Amniotic stem cell (primary cell): ENCODE measurements around the gene FNDC3B.

Experiments
- DNase-seq: peaks from one replicate; lab custom pipeline; 2025; lab: John Stamatoyannopoulos, UW

FNDC3B gene

DNA sequence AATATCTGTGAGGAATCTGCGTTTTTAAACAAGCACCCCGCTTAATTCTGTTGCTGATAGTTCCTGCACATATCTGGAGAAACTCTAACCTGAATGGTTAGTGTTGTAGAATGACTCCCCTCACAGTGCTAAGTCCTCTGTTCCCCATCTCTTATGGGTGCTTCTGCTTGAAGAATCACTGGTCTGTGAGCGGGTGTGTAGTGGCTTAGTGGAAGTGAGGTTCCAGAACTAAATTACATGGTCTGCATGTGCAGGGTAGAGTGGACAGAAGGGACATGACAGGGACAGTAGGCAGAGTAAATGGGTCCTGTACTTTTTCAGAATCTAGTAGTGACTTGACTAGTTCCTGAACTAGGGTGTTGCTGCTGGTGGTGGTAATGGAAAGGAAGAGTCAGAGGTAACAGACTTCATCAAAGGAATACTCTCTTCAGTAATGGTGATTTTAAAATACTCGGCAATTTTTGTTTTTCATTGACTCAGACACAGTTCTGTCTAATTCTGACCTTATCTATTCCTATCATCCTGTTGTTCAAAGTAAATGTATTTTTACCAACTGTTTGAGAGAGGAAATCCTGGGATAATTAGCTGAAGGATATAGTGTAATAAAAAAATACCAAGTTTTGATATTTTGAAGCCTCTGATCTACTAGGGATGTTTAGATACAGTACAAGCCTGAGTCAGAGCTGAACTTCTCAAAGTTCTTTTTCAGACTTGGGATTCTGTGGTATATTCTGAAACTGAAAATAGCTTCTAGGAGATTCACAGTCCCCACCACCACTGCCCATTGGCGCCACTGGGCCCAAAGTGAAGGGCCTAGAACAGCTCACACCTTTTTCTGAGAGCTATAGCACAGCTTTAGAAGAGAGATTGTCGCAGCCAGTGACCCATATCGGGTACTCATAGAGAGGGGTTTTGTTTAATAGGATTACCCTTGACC is 55.5 kb downstream of the FNDC3B start:
- DNase-seq = no peak

DNA sequence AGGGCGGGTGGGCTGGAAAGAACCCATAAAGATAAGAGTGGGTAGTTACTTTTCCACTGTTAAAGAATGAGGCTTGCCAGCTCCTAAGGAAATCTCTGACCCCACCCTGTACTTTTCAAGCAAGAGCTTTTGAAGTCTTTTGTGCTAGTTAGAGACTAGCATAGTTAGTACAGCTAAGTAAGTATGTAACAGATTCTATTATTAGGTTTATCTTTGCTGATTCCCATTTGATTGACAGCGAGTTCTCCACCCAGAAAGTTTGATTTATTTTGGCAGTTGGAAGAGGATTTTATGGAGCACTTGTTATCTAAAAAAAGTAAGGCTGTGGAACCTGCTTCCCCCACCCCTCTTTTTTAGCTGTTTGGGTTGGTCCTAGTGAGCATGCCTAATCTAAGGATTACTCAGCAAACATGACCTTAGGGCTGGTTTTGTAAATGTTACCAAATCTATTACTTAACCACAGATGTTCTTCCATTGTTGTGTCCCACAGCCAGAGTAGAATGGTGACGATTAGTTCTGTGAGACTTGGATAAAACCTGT is 57.6 kb downstream of the FNDC3B start:
- no peak for DNase-seq

DNA sequence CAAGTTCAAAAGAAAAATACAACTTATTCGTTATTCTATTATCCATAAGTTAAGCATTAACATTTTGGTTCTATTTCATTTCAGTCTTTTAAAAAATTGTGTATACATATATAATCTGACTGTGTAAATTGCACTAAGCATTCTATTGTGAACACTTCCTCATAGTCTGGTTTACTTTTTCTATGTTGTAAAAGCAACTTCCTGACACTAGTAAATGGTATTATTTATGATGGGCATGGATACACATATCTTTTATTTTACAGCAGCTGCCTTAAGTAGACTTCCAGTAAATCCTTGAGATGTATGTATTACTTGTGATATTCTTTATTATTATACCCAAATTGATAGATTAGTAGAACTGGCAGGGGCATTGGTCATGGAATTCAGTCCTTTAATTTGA is 58.2 kb downstream of the FNDC3B start:
- no peak for DNase-seq

DNA sequence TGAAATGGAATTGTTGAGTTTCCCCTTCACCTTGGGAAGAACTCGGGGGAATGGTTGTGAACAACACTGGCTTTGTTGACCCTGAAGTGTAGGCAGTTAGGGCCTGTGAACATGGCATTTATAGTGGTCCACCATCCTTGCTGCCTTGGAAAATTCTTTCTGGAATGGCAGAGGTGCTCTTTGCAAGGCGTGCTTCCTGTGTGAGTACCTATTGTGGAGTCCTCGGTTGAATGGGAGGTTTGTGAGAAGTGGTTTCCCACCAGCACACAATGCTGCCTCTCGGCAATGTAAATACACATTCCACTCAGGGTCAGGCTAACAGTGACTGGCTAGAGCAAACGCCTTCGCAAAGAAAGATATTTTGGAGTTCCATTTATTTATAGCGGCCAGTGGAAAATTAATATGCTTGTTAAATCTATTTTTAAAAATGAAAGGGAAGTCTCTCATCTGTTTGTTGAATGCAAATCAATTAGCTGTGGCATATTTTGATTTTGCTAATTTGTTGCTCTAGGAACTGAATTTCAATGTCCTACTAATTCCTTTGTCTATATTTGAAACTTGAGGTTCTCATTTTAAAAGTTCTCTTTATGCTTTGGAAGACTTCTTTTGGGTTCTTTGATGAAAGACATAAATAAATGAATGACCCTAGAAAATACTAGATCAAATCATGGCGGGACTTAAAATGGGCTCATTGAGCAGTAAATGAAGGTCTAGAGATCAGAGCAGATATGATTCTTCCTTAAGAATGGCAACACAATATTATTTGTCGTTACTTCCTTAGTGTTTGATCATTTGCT is 59.5 kb downstream of the FNDC3B start:
- DNase-seq = no peak

DNA sequence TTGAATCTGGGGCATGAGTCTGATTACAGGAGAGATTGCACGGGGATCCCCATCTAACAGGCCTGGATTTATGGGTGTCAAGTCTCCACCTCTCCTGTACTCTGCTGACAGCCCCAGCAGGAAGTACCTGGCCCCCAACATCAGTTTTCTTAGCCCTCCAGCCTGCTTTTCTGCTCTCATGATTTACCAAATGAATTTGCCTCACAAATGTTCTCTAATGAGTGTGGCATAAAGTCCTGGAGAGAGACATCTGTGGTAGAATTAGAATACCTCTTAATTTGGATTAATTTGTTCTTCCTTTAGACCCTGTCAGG is 60.1 kb downstream of the FNDC3B start:
- no peak for DNase-seq

DNA sequence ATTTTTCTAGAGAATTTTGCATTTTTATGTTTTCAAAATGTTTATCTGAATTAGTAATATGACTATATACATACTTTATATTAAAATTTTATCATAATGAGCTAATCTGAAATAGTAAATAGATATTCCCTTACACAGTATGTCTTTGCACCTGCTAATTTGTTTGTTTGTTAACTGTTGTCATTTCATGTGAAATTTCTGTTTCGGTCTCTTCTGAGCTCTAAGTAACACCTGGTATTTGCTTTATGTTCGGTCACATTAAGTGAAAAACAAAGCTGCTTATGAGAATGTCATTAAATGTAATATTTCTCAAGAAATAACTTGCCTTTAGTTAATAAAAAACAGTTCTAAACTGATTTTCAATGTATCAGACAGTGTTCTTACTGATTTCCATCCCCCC is 61.1 kb downstream of the FNDC3B start:
- no peak for DNase-seq

DNA sequence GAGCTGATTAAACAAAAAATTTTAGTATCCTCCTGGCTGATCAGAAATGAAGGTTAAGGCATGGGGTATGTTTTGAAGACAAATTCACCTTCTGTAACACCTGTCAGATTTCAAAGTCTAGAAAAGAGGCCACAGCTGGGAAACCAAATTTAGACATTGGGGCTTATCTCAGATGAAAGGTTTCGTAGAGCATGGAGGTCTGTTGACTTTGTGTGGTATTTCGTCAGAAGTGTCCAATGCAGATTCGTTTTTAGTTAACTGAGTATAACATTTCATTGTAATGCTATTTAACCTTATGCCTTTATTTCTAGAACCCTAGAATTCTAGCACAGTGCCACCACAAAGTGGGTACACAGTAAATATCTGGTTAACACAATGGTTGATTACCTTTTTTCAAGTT is 61.7 kb downstream of the FNDC3B start:
- no peak for DNase-seq

DNA sequence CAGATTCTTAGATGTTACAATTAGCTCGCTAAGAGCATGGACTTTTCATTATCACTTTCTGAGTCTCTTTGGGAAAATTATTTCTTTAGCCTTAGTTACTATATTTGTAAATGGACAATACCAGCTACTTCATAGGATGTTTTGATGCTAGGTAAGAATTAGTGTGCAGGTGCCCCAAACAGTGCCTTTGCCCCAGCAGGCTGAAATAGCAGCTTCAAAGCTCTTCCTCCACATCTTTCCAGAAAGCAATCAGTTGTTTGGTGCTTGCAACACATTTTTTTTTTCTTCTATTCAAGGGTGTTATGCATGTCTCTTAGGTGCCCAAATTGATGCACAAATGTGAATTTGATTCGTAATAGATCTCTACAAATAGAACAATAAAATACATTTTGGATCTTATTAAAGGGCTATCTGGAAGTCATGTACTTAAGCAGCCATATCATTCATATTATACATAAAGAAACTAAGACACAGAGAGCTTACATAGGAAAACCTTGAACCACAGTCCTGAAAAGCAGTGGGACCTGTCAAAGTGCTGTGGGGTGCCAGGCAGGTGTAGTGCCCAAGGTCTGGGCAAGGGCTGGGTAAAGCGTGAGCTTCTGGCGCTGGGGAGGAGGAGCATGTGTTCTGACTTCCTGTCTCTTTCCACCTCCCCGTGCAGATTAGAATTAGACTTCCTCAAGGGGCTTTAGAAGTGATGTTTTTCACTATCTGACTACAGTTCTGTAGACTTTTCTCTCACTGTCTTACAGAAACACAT is 62.9 kb downstream of the FNDC3B start:
- no peak for DNase-seq

DNA sequence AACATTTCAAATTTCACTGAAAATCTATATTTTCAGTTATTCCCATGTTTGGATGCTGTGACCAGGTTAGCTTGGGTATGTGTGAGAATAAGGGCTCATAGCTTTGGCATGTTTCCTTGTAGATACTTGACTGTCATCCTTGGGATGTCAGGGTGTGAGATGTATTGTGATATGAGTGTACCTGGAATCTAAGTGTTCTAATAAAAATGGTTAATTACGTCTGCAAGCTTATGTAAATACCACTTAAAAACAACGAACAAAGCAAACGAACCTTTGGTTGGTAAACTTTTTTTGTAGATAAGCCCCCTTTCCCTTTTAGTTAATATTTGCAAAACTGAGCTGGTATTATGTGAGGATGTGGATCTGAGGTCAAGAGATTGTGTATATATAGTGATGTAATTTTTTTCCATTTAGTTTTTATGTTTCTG is 63.5 kb downstream of the FNDC3B start:
- no peak for DNase-seq

DNA sequence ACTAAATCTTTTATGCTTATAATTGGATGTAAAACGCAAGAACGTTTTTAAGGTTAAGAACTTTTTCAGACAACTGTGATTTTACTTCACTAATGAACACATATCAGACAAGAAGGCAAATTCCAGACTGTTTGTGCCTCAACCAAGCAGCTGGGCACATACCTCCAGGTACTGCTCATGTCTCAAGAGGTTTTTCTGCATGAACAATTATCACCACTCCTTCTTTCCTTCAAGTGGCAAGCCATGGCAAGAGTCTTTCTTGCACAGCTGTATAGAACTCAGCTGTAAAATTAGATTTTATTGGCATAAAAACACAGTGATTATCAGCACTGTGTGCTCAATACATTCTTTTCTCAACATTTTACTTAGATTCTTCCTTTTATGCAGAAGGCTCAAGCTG is 64.3 kb downstream of the FNDC3B start:
- no peak for DNase-seq

DNA sequence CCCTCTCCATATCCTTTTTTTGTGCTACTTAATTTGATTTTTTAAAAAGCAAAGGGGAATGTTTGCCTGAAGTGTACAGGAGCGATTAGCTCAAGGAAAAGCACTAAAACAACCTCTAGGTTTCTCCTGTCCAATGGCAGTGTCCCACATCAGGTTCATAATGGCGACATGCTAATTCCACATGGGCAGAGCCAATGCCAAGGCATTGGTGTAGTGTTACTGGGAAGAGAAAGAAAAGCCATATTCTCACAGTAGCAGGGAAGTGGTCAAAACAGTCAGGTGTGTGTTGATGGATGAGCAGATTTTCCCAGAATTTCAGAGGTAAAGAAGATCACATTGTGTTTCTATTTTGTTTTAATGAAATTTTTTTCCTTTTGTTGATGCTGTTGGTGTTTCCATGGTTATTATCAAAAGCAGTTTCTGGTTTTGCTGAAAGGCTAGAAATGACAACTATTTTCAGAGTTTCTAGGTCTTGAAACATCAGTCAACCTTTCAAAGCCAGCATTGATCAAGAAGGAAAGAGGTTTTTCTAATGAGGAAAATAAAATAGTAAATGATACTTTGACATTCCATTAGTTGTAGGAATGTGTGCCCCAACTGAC is 65.2 kb downstream of the FNDC3B start:
- DNase-seq = no peak

DNA sequence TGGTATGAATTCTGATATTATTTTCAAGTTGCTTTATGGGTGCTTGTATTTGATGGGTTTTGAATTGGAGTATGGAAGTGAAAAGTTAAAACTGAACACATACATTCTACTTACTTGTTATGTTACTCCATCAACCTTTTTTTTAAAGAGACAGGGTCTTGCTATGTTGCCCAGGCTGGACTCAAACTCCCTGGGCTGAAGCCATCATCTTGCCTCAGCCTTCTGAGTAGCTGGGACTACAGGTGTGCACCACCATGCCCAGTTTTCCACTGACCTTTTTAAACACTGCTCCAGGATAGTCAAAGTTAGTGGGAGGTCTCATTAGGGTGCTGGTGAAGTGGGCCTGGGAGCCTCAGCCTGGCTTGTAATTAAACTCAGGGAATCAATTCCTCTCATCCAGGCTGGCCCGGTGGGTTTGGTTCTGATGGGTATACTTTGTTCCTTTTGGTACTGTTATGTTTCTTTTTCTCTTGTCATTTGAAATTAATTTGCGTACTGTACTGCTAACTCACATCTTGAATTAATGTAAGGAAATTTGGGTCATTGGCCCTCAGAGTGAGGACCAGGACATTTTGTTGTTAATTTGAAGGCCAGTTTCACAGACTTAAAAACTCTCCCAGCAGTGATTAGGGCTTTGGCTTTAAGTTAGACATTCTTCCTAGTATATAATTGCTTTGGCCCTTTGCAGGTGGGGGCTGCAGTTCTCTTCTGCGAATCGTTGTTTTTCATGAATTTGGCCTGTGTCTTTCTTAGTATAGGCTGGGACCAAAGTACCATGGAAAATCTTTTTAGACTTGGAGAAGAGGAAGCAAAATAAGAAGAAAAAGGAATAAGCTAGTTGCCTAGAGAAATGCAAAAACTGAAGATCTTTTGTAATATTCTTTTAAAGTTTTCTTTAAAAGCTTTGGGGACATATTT is 66.9 kb downstream of the FNDC3B start:
- DNase-seq = no peak

DNA sequence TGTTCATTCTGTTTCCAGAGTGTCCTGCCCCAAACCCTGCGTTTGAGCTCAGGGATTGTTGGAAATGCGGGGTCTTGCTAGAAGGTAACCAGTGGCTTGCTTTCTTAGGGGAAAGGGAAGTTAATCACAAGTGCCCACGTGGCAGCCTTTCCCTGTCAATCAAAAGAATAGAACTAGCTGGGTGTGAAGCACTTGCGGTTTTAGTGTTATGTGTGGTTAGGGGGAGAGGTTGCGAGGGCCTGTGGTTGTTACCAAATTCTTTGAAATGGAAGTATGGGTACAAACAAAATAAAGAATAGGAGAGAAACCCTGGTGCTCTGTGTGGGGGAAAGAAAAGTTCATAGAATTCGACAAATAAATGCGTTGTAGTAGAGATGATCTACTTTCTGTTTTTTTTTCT is 67.6 kb downstream of the FNDC3B start:
- no peak for DNase-seq

DNA sequence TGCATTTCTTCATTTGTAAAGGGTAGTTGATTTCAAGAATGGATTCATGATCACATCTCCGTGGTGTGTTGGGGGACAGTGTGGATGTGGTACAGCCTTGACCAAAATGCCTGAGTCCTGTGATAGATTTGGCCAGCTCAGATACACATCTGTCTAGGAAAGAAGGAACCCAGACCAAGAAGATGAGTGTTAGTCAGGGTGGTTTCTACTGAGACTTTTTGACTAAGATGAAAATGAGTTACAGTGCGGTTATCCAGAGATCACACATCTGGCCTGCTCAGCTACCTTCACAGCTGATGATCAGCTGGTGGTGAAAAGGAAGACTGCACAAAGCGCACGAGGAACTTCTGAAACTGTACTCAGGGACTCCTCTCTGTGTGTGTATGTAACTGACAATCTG is 68.0 kb downstream of the FNDC3B start:
- DNase-seq = no peak

DNA sequence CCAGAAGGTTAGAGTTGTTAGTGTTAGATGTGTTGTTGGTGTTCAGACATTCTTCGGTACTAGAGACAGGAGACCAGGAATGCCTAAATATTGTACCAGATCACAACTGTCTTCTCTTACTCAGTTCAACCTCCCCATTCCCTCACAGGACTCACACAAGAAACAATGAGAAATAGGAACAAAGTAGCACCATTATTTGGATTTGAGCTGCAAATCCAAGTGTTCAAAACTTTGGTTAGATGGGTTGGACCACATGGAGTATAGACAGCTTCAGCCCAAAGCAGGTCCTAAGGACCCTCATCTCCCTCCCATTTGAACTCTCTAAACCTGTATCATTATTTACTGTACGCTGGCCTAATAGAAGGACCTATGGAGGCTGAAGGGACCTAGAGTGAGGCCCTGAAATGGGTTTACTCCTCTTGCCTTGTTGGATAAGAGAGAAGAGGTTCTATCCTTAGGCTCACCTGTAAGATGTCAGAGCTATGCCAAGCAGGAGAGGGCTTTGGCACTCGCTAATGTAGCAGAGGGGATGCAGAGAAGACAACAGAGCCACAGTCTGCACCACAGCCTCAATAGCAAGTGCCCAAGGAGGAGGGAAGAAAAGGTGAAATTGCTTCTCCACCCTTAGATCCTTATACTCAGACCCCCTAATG is 70.9 kb downstream of the FNDC3B start:
- DNase-seq = no peak

DNA sequence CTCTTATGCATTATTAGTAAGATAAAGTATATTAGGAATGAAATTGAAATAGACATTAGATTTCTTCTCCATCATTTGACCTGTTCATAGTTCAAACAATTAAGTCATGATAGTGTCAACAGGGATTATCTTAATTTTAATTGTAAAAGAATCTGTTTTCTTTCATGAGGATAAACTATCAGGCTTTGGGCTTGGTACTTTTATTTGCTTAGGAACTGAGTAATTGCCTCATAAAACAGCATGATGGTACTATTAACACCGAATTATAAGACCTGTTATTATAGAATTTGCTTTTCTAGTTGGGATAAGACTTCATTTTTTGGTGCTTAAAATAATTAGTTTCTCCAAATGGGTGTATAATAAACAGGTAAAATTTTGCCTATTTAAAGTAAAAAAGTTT is 71.8 kb downstream of the FNDC3B start:
- no peak for DNase-seq

DNA sequence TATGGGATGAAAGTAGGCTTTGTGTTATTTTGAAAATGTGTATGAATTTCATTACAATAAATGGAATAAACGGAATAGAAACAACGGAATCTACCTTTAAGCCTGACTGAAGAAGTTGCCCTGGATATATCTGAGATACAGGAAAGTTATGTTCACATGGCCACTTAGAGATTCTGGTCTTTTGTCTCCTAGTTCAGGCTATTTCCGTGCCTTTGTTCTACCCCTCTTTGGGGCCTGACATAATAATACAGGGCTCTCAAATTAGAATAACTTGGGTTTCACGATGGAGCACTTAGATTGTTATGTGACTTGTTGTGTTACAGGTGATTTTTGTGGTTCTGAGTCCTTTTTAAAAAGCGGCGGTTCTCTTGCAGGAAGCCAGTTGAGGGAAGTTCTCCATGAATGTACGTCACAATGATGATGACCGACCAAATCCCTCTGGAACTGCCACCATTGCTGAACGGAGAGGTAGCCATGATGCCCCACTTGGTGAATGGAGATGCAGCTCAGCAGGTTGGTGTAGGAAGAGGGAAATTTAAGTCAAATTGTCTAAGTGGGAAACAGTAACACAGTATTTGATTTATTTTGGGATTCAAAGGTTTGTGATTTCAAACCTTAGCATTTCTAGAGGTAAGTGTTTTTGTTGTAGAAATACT is 72.8 kb downstream of the FNDC3B start:
- no peak for DNase-seq

DNA sequence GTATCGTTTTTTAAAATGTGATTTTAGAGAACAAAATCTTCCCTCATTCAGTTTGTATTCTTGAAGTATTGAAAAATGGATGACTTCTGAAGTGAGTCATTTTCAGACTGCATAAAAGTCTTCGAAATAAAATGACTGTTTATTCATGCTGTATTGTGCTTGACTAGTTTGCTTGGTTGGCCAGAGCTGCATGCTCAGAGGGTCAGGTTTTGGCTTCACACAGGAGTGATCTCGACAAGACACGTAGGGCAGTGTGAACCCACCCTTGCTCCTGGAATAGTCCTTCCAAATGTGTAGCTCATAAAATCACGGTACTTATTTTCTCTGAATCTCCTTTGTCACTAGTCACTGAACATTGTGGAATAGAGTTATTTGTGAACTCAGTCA is 73.3 kb downstream of the FNDC3B start:
- no peak for DNase-seq

DNA sequence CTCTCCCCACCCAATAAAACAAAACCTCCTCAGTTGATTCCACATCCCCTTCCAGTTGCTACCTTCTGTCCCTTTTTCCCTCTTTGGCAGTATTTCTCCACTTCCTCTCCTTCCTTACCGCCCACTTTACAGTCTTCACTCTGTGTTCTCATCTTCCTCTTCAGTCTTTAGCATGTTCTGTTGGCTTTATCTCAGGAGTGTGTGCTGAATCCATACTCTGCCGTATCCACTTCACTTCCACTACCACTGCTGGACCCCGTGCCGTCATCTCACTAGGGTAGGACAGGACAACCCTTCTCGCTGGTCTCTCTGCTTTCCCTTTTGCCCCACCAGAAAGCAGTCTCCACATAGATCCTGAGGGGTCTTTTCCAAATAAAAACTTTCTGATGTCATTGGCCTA is 74.3 kb downstream of the FNDC3B start:
- no peak for DNase-seq

DNA sequence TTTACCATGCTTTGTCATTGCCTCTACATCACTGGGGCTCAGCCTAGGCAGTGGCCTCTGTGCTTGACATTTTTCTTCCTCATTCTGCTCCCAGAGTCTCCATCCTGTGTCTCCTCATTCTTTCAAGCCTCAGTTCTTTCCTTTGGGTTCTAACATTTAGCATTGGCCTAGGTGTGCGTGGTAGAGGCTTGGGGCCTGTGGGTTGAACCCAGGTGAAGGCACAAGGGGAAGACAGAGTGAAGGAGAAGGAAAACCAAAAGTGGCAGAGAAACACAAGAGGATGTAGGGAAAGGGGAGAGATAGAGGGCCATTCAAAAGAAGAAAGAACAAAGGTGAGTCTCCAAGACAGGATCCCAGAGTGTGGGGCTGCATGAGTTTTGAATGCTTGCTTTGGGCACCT is 75.7 kb downstream of the FNDC3B start:
- no peak for DNase-seq
